Calu3 (cell line): ENCODE results near the gene TRMT44. TPM values are rescaled to one million over a fixed set of nuclear protein-coding genes. Genes with fewer than 3 reads are reported as not detected.

ENCODE experiments used
- BruUV-seq: library from RNA; stranded (reverse); fragments of 400-500 nt; replicated peaks from 2 replicates; lab custom pipeline; 2021; lab: Mats Ljungman, UMichigan
- CTCF ChIA-PET: fragments of 300-600 bp; sonication (Branson Sonifier 250); formaldehyde crosslinking; loops from one replicate; lab custom pipeline; 2022; ENCODE audit warnings: antibody characterized with exemption; lab: Charles Lee
- DNase-seq: peaks from one replicate; pipeline ENCODE4 v3.0.0; 2022
- H3K27ac Mint-ChIP-seq: one replicate; pipeline ENCODE4 v1.8.0; 2022; ENCODE audit warnings: mixed read lengths; ENCODE audit not compliant: unreplicated experiment
- H3K27me3 Mint-ChIP-seq: one replicate; pipeline ENCODE4 v1.8.0; 2022; ENCODE audit warnings: mixed read lengths; ENCODE audit not compliant: unreplicated experiment
- H3K36me3 Mint-ChIP-seq: one replicate; pipeline ENCODE4 v1.8.0; 2022; ENCODE audit warnings: mild to moderate bottlenecking, moderate library complexity, mixed read lengths; ENCODE audit not compliant: insufficient read depth, unreplicated experiment
- H3K4me1 Mint-ChIP-seq: one replicate; pipeline ENCODE4 v1.8.0; 2022; ENCODE audit warnings: mild to moderate bottlenecking, low read depth, mixed read lengths; ENCODE audit not compliant: unreplicated experiment
- H3K4me3 Mint-ChIP-seq: one replicate; pipeline ENCODE4 v1.8.0; 2022; ENCODE audit warnings: mild to moderate bottlenecking, low read depth, moderate library complexity, mixed read lengths; ENCODE audit not compliant: unreplicated experiment
- H3K9me3 Mint-ChIP-seq: one replicate; pipeline ENCODE4 v1.8.0; 2022; ENCODE audit warnings: low read depth, mixed read lengths; ENCODE audit not compliant: unreplicated experiment
- intact Hi-C: fragments of 100-400 bp; cut with micrococcal nuclease; formaldehyde crosslinking; loops from one replicate; pipeline ENCODE4 v1.10.0; 2022; ENCODE audit not compliant: unreplicated experiment
- total RNA-seq: library from RNA; stranded (reverse); gene quantifications from 2 replicates; pipeline ENCODE4 v1.2.3, GENCODE V29; 2022
- TF ChIP-seq, protein P1 (sequence below): fragments of 200-600 bp; IDR thresholded peaks from one replicate; pipeline ENCODE4 v1.8.0; 2022; ENCODE audit warnings: antibody characterized with exemption; ENCODE audit not compliant: unreplicated experiment

The TRMT44 gene
- total RNA-seq, 1 experiment from 2014 or later = 21.5 TPM

GRCh38 chr4:8507196-8507570, 66.6 kb downstream of the TRMT44 start:
- H3K27me3 Mint-ChIP-seq = peaks cover 20% of the 10 kb centered on the region
- DNase-seq = no peak
- H3K36me3 Mint-ChIP-seq = no peaks in the 10 kb centered on the region
- H3K27ac Mint-ChIP-seq = no peak overlapping the region
- H3K4me3 Mint-ChIP-seq = no peak overlapping the region
- TF ChIP-seq, protein P1, sequence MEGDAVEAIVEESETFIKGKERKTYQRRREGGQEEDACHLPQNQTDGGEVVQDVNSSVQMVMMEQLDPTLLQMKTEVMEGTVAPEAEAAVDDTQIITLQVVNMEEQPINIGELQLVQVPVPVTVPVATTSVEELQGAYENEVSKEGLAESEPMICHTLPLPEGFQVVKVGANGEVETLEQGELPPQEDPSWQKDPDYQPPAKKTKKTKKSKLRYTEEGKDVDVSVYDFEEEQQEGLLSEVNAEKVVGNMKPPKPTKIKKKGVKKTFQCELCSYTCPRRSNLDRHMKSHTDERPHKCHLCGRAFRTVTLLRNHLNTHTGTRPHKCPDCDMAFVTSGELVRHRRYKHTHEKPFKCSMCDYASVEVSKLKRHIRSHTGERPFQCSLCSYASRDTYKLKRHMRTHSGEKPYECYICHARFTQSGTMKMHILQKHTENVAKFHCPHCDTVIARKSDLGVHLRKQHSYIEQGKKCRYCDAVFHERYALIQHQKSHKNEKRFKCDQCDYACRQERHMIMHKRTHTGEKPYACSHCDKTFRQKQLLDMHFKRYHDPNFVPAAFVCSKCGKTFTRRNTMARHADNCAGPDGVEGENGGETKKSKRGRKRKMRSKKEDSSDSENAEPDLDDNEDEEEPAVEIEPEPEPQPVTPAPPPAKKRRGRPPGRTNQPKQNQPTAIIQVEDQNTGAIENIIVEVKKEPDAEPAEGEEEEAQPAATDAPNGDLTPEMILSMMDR = no peak
- CTCF ChIA-PET = no interaction called here
- no peaks in the 10 kb centered on the region for H3K9me3 Mint-ChIP-seq
- no TSS peak for BruUV-seq
- peaks cover 14% of the 10 kb centered on the region for H3K4me1 Mint-ChIP-seq
- intact Hi-C loops = no loop called here

DNA sequence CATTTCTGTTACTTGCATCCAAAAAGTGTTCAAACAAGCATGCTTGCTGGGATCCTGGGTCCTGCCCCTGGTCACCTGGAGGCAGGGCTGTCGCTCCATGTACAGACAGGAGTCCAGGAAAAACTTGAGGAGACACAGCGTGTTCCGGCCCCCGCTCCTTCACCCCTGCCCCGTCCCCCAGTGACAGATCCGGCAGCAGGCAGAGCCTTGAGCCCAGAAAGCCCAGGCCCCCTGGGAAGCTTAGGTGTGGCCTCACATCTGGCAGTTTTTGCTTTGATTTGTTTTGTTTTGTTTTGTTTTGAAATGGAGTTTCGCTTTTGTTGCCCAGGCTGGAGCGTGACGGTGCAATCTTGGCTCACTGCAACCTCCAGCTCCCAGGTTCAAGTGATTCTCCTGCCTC, 67.0 kb downstream of the TRMT44 start:
- no TSS peak for BruUV-seq
- TF ChIP-seq, protein P1 = no peak
- peaks cover 14% of the 10 kb centered on the region for H3K4me1 Mint-ChIP-seq

DNA sequence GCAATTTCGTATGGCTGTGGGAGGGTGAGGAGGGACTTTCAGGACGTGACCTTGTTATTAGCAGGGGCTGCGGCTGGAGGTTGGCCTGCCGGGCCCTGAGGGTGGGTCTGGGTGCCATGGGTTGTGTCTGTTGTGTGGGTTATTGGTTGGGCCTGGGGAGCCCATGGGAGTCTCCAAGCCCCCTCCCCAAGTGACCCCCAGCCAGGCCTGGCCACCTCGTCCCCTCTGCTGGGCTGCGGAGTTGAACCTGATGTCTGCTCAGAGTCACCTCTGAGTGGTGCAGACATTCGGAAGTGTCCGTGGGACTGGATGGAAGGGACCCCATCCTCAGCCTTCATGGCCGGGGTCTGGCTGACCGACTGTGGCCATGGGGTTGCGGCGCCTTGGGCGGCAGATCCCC, 67.7 kb downstream of the TRMT44 start:
- H3K27ac Mint-ChIP-seq = no peak overlapping the region
- intact Hi-C loops = no loop called here
- peaks cover 14% of the 10 kb centered on the region for H3K4me1 Mint-ChIP-seq
- no peak overlapping the region for H3K4me3 Mint-ChIP-seq
- DNase-seq = no peak
- CTCF ChIA-PET = no interaction called here
- H3K36me3 Mint-ChIP-seq = no peaks in the 10 kb centered on the region
- TF ChIP-seq, protein P1 = no peak
- peaks cover 17% of the 10 kb centered on the region for H3K27me3 Mint-ChIP-seq
- H3K9me3 Mint-ChIP-seq = no peaks in the 10 kb centered on the region
- BruUV-seq = no TSS peak

More for the DNA sequence above, 67.0 kb downstream of the TRMT44 start:
- Mint-ChIP-seq H3K4me3 (no peak overlapping the region), H3K9me3 (no peaks in the 10 kb centered on the region), H3K27ac (no peak overlapping the region), H3K36me3 (no peaks in the 10 kb centered on the region), H3K27me3 (peaks cover 20% of the 10 kb centered on the region)
- DNase-seq = no peak
- intact Hi-C loops = no loop called here
- CTCF ChIA-PET = no interaction called here

DNA sequence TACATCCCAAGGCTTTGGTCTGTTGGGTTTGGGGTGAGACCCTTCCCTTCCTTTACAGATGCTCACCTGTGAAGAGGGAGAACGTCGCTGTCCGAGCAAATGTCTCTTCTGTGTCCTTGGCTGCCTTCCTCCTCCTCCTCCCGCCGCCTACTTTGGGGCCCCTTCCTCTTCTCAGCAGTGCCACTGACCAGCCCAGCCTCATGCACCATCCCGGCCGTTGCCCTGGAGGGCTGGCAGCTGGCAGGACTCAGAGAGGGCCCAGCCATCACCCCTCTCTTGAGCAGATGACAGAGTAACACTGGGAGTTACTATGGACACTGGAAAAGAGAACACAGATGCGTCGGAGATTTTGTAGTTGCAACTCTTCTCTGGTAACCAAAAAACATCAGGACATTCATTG, 68.2 kb downstream of the TRMT44 start:
- no peaks in the 10 kb centered on the region for H3K9me3 Mint-ChIP-seq
- H3K27me3 Mint-ChIP-seq = peaks cover 12% of the 10 kb centered on the region
- no peaks in the 10 kb centered on the region for H3K36me3 Mint-ChIP-seq
- H3K27ac Mint-ChIP-seq = no peak overlapping the region
- TF ChIP-seq, protein P1 = no peak
- DNase-seq = no peak
- CTCF ChIA-PET = no interaction called here
- no peak overlapping the region for H3K4me3 Mint-ChIP-seq
- BruUV-seq = no TSS peak
- H3K4me1 Mint-ChIP-seq = peaks cover 10% of the 10 kb centered on the region
- intact Hi-C loops = no loop called here
